Right renal cortex interstitium (tissue), 3 donors: ENCODE measurements around the gene CAPN5. TPM values are rescaled to one million over a fixed set of nuclear protein-coding genes. Genes with fewer than 3 reads are reported as not detected.

Experiments
- DNase-seq, 3 donors: peaks; one replicate each; pipeline ENCODE4 v3.0.0-alpha.2; 2013; ENCODE audit warnings: low read depth in 3 of 3, low spot score in 2 of 3
- polyA plus RNA-seq, 3 donors: library from polyadenylated mRNA; unstranded; fragments of 120-200 nt; gene quantifications; one replicate each; pipeline ENCODE4 v1.2.1, GENCODE V29; 2013; ENCODE audit not compliant: insufficient read length in 3 of 3

CAPN5 gene
- polyA plus RNA-seq, 3 donors = 20.7 to 24.5 (median 21.2) TPM

DNA sequence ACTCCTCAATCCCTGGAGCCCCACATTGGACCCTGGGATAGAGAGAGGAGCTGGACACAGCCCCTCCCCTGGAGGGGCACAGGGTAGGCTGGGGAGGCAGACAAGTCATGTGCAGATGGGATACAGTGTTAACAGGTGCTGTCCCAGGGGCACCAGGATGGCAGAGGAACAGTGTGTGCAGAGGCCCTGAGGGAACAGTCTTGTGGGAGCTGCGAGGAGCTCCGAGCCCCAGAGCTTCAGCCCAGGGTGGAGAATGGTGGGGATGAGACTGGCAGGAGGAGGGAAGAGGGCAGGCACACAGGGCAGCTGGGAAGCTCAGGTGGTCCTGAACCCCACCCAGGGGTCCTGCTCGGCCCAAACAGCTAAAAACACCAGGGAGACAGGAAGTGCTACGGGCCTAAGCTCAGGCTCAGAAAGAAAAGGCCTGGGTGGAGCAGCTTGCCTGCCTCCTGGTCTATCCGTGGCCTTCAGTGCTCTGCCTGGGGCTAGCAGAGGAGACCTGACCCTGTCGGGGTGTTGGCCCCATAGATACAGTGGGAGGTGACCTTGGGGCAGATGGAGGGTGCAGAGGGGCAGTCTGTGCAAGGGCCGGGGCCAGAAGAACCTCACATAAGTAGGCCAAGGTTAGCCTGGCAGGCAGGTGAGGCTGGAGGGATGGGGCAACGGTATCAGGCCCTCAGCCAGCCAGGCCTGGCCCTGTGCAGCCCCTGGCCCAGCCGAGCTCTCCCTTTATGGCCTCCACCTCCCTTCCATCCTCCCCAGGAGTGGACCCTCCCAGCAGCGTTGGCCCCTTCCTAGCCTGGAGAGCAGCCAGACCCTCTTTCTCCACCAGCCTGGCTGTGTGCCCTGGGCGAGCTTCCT is 15.4 kb downstream of the CAPN5 start:
- no peak for DNase-seq

DNA sequence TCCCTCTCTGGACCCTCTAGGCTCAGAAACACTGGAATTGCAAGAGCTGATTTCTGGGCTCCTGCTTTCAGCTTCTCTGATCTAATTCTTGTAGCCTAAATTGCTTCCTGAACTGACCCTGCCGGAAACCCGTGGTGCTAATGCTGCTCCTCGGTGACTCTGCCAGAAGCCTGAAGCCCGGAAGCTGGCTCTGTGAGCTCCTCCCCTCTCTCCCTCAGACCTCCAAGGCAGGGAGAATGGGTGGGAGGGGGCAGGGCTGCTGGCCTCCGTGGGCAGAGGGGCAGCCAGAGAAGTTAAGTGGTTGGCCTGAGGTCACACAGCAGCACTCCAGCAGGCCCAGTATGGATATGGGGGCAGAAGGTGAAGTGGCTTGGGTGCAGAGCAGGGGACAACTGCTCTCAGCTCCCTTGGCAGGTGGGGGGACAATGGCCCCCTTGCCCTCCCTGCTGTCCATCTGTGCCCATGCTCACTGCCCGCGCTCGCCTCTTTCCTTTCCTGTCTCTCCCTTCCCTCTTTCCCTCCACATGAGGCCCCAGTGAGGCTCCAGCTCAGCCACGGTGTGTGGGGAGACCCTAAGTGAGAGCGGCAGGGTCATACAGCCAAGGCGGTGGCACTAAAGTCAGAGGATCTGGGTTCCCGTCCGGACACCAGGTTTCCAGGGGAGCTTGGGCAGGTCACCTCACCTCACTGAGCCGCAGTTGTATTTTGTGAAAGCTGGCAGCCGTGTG is 16.2 kb downstream of the CAPN5 start:
- DNase-seq = no peak

GRCh38 chr11:77083566-77084245 is 16.9 kb downstream of the CAPN5 start:
- no peak for DNase-seq

- DNase-seq = no peak
These were observed 17.9 kb downstream of the CAPN5 start for GRCh38 chr11:77084581-77085191.

GRCh38 chr11:77085652-77086051 is 18.9 kb downstream of the CAPN5 start:
- DNase-seq = no peak

DNA sequence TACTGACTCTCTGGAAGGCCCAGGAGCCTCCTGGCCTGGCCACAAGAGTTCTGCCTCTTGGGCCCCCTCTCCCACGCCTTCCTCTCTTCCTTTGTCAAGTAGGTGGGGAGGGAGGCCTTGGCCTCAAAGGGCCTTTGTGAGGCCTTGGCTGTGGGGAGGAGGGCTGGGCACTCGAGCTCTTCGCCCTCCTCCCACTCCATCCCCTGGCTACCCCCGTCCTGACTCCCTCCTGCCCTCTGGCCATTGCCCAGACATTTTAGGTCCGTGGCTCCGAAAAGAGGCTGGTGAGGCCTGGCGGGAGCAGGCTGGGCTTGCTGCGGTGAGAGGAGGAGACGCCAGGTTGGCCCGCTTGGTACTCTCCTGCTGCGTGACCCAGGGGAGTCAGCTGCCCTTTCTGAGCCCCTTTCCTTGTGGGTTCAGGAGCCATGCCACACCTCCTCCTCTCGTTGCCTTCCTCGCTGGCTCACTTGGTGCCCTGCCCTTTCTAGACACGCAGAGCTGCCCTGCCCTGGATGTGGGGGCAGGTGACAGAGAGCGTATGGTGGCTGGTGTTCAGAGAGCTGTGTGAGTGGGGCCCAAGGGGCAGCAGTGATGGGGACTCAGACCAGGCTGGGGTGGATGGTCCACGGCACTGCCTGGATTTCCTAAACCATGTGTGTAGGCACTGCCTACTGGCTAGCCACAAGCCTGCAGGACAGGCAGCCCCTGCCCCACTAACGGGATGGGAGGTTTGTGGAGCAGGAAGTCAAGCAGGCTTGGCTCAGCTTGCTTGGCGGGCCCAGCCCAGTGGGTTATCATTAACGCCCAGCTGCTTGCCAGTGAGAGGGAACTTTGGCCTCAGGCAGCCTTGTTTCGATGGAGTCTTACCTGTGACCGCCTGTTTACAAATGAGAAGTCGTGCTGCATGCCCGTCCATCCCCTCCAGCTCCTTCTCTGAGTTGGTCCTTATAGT is 20.0 kb downstream of the CAPN5 start:
- DNase-seq = no peak

- no peak for DNase-seq
These were observed 21.0 kb downstream of the CAPN5 start for GRCh38 chr11:77087723-77088225.

DNA sequence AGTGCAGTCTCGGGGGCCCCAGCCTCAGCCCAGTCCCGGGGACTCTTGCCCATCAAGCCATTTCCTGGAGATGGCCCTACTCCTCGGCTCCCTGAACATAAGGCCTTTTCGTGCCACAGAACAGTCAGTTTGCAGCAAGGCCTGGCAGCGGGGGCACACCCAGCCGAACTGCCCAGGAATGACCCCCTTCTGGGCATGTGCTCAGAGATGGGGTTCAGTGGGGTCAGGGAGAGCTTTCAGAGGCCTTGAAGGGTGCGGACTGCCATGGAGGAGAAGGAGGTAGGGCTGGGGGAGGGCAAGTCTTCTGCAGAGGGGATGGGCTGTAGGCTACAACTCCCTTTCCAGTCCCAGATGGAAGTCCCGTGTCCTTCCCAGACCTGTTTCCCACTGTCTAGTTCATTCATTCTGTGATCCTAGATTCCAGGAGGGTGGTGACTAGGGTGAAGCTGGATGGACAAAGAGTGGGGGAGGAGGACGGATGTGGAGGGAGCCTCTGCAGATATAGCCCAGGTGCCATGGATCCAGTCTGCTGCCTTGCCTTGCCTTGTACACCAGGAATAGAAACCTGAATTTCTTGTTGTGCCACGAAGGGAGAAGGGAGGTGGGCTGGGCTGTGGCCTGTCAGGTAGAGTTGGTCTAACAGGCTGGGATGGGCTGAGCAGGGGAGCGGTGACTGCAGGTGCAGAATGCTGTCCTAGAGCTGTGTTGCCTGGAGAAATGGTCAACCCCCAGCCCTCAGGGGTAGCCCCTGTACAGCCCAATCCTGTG is 21.6 kb downstream of the CAPN5 start:
- DNase-seq = no peak

- DNase-seq = no peak
These were observed 22.3 kb downstream of the CAPN5 start for GRCh38 chr11:77089004-77089545.

DNA sequence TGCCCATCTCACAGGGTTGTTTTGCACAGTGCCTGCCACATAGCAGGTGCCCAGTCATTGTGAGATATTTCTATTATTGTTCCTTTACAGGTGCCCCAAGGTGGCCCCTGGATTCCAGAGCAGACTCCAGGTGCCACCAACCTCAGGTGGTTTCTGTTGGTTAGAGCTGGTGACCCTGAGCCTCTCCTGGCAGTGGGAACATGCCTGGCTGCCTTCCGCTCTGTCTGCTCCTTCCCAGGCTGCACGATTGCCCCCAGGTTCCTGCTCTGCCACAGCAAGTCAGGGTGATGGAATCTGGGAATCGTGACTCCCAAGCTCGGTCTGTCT is 23.2 kb downstream of the CAPN5 start:
- DNase-seq = no peak

GRCh38 chr11:77090373-77091111 is 23.8 kb downstream of the CAPN5 start:
- DNase-seq = no peak

DNA sequence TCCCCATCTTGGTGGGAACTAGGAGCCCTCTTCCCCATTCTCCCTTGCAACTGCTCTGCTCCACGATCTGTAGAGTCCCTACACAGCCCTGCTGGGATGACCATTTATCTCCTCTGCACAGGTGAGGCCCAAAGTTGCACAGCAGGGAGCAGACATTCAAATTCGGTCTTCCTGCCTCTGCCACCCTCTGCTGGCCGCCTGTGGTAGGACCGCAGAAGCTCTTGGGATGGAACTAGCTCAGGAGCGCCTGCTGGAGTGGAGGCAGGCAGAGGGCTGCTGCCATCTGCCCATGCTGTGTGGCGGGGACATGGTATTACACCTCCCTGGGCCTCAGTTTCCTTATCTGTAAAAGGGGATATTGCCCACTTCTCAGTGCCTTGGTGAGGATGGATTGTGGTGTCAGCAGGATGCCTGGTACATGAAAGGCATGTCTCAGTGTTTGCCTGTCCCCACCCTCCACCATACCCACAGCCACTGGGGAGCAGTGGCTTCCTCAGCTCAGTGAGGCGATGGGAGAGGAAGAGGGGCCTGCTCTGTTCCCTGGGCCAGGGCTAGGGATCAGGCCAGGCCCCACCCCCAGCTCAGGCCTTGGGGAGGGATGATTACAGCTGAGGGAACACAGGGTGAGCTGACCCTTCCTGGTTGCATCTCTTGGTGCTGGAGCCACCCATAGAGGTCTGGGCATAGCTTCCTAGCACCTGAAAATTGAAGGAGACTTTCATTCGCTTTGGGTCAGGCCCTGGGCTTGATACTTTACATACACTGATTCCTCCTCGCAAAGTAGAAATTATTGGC is 24.6 kb downstream of the CAPN5 start:
- DNase-seq = peak in 1 of 3 donors; percentile 33

- DNase-seq = no peak
These were observed 25.6 kb downstream of the CAPN5 start for GRCh38 chr11:77092382-77092781.

DNA sequence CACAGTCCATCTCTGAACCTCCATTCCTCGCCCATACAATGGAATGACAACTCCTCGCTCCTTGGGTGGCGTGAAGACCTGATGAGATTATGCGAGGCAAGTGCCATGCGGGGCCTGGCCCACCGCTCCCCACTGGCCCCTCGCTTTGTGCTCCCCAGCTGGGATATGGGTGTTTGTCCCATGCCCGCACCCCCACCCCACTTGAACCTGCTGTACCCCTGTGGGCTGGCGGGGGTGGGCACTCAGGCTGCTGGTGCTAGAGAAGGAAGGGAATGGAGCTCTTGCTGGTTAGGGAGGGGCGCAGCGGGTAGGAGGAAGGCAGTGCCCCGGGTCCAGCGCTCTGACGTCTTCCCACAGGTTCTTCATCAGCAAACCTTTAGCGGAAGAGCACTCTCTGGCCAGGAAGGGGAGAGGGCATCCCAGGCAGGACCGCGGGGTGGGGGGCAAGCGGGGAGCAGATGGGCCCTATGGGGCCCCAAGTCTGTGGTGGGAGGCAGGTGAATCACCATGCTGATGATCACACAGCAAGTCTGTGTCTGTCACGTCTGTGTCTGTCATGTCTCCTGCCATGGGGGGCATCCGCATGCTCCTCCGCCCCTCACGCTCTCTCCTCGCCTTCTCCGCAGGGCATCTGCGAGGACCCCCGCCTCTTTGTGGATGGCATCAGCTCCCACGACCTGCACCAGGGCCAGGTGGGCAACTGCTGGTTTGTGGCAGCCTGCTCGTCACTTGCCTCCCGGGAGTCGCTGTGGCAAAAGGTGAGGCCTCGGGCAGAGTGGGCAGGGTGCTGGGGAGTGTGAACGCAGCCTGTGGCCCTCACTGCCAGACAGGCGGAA is 26.5 kb downstream of the CAPN5 start:
- no peak for DNase-seq

- DNase-seq = no peak
These were observed 27.4 kb downstream of the CAPN5 start for GRCh38 chr11:77093987-77094840.
